GM12878 (cell line): ENCODE data around the gene ZNRF3. TPM values are rescaled to one million over a fixed set of nuclear protein-coding genes. Genes with fewer than 3 reads are reported as not detected.

ENCODE experiments used
- ATAC-seq: fragments of 200-7000 bp; cut with Tn5 transposase; 3 replicates; pipeline ENCODE4 v1.9.1; 2020; ENCODE audit warnings: mild to moderate bottlenecking, moderate library complexity
- BruUV-seq: library from RNA; stranded (reverse); fragments of 400-500 nt; replicated peaks from 2 replicates; lab custom pipeline; 2021; lab: Mats Ljungman, UMichigan
- CTCF ChIA-PET: fragments of 300-600 bp; sonication (Branson Sonifier 250); formaldehyde crosslinking; extraction: SDS; loops from one replicate; lab custom pipeline; 2021; ENCODE audit warnings: inconsistent platforms; lab: Yijun Ruan, JAX
- POLR2A ChIA-PET: fragments of 350-600 bp; formaldehyde crosslinking; extraction: SDS; loops from one replicate; lab custom pipeline; 2021; ENCODE audit warnings: inconsistent platforms; lab: Charles Lee
- RAD21 ChIA-PET: fragments of 300-600 bp; sonication (Branson Sonifier 250); formaldehyde crosslinking; loops from one replicate; lab custom pipeline; 2023; ENCODE audit warnings: antibody characterized with exemption; ENCODE audit not compliant: unreplicated experiment; lab: Charles Lee
- SMC1A ChIA-PET: fragments of 300-600 bp; sonication (Branson Sonifier 250); formaldehyde crosslinking; loops from one replicate; lab custom pipeline; 2023; ENCODE audit not compliant: unreplicated experiment, uncharacterized antibody; lab: Charles Lee
- DNase-seq: peaks from one replicate; pipeline ENCODE4 v3.0.0-alpha.2; 2011; ENCODE audit warnings: low read depth, low spot score
- FAIRE-seq: peaks from 3 replicates; lab custom pipeline; 2011; peaks lifted over from hg19 to GRCh38; lab: Jason Lieb, UNC
- H2AFZ ChIP-seq: 2 replicates; pipeline ENCODE4 v1.6.0; 2011; ENCODE audit warnings: low read depth, low read length, control low read depth; ENCODE audit not compliant: control insufficient read depth
- H3K27ac ChIP-seq: 2 replicates; pipeline ENCODE4 v1.5.1; 2011; ENCODE audit warnings: control low read depth; ENCODE audit not compliant: control insufficient read depth, insufficient read depth
- H3K27me3 ChIP-seq, 2 experiments: replicated peaks in 1 of 2; 2 replicates each; pipeline versions ENCODE4 v1.6.0 to v1.6.1; 2011; ENCODE audit warnings: low read length in 1 of 2; ENCODE audit not compliant: control insufficient read depth in 2 of 2, insufficient read depth in 2 of 2
- H3K36me3 ChIP-seq, 2 experiments: 2 replicates each; pipeline ENCODE4 v1.5.1; 2011; ENCODE audit warnings: low read length in 1 of 2; ENCODE audit not compliant: control insufficient read depth in 2 of 2, insufficient read depth in 2 of 2
- H3K4me1 ChIP-seq: 2 replicates; pipeline ENCODE4 v1.6.1; 2011; ENCODE audit warnings: mild to moderate bottlenecking, low read length, moderate library complexity, mixed read lengths; ENCODE audit not compliant: control insufficient read depth, insufficient read depth
- H3K4me2 ChIP-seq: 2 replicates; pipeline ENCODE4 v1.6.0; 2011; ENCODE audit warnings: control low read depth; ENCODE audit not compliant: control insufficient read depth, insufficient read depth
- H3K4me3 ChIP-seq: fragments of 200-600 bp; sonication (generic); 2 replicates; pipeline ENCODE4 v1.5.1; 2016
- H3K79me2 ChIP-seq: 2 replicates; pipeline ENCODE4 v1.6.0; 2011; ENCODE audit warnings: low read length; ENCODE audit not compliant: control insufficient read depth, insufficient read depth
- H3K9ac ChIP-seq: 2 replicates; pipeline ENCODE4 v1.8.0; 2011; ENCODE audit warnings: low read length, control low read depth, mixed read lengths; ENCODE audit not compliant: control insufficient read depth, insufficient read depth
- H3K9me3 ChIP-seq: replicated peaks from 3 replicates; pipeline ENCODE4 v1.5.1; 2011; ENCODE audit warnings: mild to moderate bottlenecking, low read length; ENCODE audit not compliant: control insufficient read depth, insufficient read depth
- H4K20me1 ChIP-seq: 2 replicates; pipeline ENCODE4 v1.6.0; 2011; ENCODE audit not compliant: control insufficient read depth, insufficient read depth
- ASH2L ChIP-seq: fragments of 300-600, 200-600 bp; sonication (generic); IDR thresholded peaks from 2 replicates; pipeline ENCODE4 v1.6.1; 2017; ENCODE audit warnings: low read depth, mild to moderate bottlenecking, borderline replicate concordance
- BHLHE40 ChIP-seq, 2 experiments: fragments of 450-650 bp in 1 of 2; IDR thresholded peaks; 2 replicates each; pipeline ENCODE4 v1.6.1; 2011 to 2017; ENCODE audit warnings: low read depth in 2 of 2, borderline replicate concordance in 1 of 2, improper control_type of control experiment in 1 of 2, low read length in 1 of 2, mild to moderate bottlenecking in 1 of 2
- BMI1 ChIP-seq: fragments of 450-650 bp; IDR thresholded peaks from 2 replicates; pipeline ENCODE4 v1.6.1; 2016; ENCODE audit warnings: mild to moderate bottlenecking, moderate library complexity, borderline replicate concordance
- CBX3 ChIP-seq: fragments of 200-600 bp; sonication (generic); IDR thresholded peaks from 2 replicates; pipeline ENCODE4 v1.6.1; 2016; ENCODE audit warnings: low read depth, borderline replicate concordance
- DPF2 ChIP-seq: fragments of 450-650 bp; IDR thresholded peaks from 2 replicates; pipeline ENCODE4 v1.6.1; 2017; ENCODE audit warnings: mild to moderate bottlenecking
- IRF4 ChIP-seq: IDR thresholded peaks from 2 replicates; pipeline ENCODE4 v1.6.1; 2011; ENCODE audit warnings: low read depth, low read length
- MEF2A ChIP-seq: IDR thresholded peaks from 2 replicates; pipeline ENCODE4 v1.6.1; 2011; ENCODE audit warnings: low read depth, mild to moderate bottlenecking, low read length, moderate library complexity; ENCODE audit not compliant: insufficient read depth
- MTA2 ChIP-seq: fragments of 450-650 bp; IDR thresholded peaks from 2 replicates; pipeline ENCODE4 v1.6.1; 2016; ENCODE audit warnings: low read depth, mild to moderate bottlenecking, moderate library complexity
- MYB ChIP-seq: fragments of 150-350 bp; IDR thresholded peaks from 2 replicates; pipeline ENCODE4 v1.6.1; 2014; ENCODE audit warnings: mild to moderate bottlenecking, low read depth, low read length, borderline replicate concordance
- SIN3A ChIP-seq: IDR thresholded peaks from 2 replicates; pipeline ENCODE4 v1.6.1; 2012; ENCODE audit warnings: low read depth, low read length, improper control_type of control experiment
- SKIL ChIP-seq: fragments of 450-650 bp; IDR thresholded peaks from 2 replicates; pipeline ENCODE4 v1.6.1; 2017; ENCODE audit warnings: mild to moderate bottlenecking, low read depth, inconsistent platforms; ENCODE audit not compliant: poor library complexity, severe bottlenecking
- SMAD5 ChIP-seq: IDR thresholded peaks from 2 replicates; pipeline ENCODE4 v1.6.1; 2016; ENCODE audit warnings: antibody characterized with exemption, low read depth
- WGBS: methylation state at CpG from one replicate; pipeline ENCODE4 v1.1.6; 2016; ENCODE audit warnings: low lambda C conversion rate; ENCODE audit not compliant: insufficient replicate concordance, insufficient coverage; ENCODE audit errors: missing lambda C conversion rate; 5-methylcytosine and 5-hydroxymethylcytosine counted together
- in situ Hi-C: fragments of 300-500 bp; cut with MboI; formaldehyde crosslinking; loops from 9 replicates; pipeline ENCODE4 v1.14.3; 2018; ENCODE audit warnings: mixed read lengths
- intact Hi-C: fragments of 100-400 bp; cut with micrococcal nuclease; formaldehyde crosslinking; loops from one replicate; pipeline ENCODE4 v1.14.2; 2022; ENCODE audit not compliant: unreplicated experiment
- polyA plus RNA-seq, 11 experiments: library from polyadenylated mRNA; depleted of rRNA in 4 of 11; unstranded in 6 of 11; stranded (reverse) in 5 of 11; fragments of >200 nt; fragmentation: Nextera tagmentation in 4 of 11; fragmentation: Illumina TruSeq in 1 of 11; extraction: Ambion mirVana in 4 of 11; extraction: Trizol in 1 of 11; gene quantifications; 1 replicate in 1 of 11; 2 replicates in 10 of 11; pipeline versions ENCODE4 v1.2.1 to v1.2.3, GENCODE V29; 2011 to 2016; ENCODE audit warnings: inconsistent platforms in 2 of 11, missing spikeins in 2 of 11, low read depth in 1 of 11
- total RNA-seq, 4 experiments: library from RNA; depleted of rRNA in 3 of 4; stranded (reverse); fragments of >200 nt in 3 of 4; fragmentation: Illumina TruSeq in 1 of 4; extraction: Trizol in 1 of 4; gene quantifications; 2 replicates each; pipeline versions ENCODE4 v1.2.1 to v1.2.3, GENCODE V29; 2013 to 2021

ZNRF3 gene
- total and polyA plus RNA-seq, 10 of the 15 experiments (the other 5 are each of a cell fraction or from before 2014, with no cell fraction given) = 0.05 to 2.4 (median 0.46) TPM

GRCh38 chr22:29053048-29053702, 169.8 kb downstream of the ZNRF3 start:
- intact Hi-C loops = no loop called here
- SMC1A ChIA-PET = interaction anchor here (0.7 to 5.1 kb wide), 5 partner anchors 12 to 452 kb away, joined by 3 to 25 read pairs (median 4); no protein-coding TSS in a partner anchor
- POLR2A ChIA-PET = interaction anchor here (0.6 to 1.0 kb wide), 3 partner anchors 12 to 19 kb away, joined by 3 to 4 read pairs (median 3); partner anchors contain the start of gene KREMEN1

GRCh38 chr22:29054251-29054767, 170.9 kb downstream of the ZNRF3 start:
- ChIA-PET CTCF (interaction anchor here (0.6 to 3.9 kb wide), 9 partner anchors 9 to 454 kb away, joined by 3 to 20 read pairs (median 3); no protein-coding TSS in a partner anchor), SMC1A (interaction anchor here (1.3 to 5.1 kb wide), 3 partner anchors 13 to 191 kb away, joined by 4 to 25 read pairs (median 7); no protein-coding TSS in a partner anchor), RAD21 (interaction anchor here (1.0 to 1.3 kb wide), 2 partner anchors 102 to 191 kb away, joined by 3 read pairs; no protein-coding TSS in a partner anchor), POLR2A (interaction anchor here (1.1 kb wide), 1 partner anchor 198 kb away, joined by 4 read pairs; no protein-coding TSS in a partner anchor)
- Histone ChIP-seq H3K4me2 (no peak overlapping the region), H2AFZ (no peak overlapping the region), H3K36me3 (peaks cover 0 to 12% of the 10 kb centered on the region in 2 experiments; a peak in 2 of 4 replicates), H3K9me3 (no peaks in the 10 kb centered on the region), H3K4me1 (no peaks in the 10 kb centered on the region), H3K4me3 (no peak overlapping the region), H3K79me2 (no peaks in the 10 kb centered on the region), H3K27ac (no peak overlapping the region), H3K27me3 (peaks cover 0 to 2% of the 10 kb centered on the region in 2 experiments; a peak in 1 of 4 replicates), H3K9ac (no peak overlapping the region), H4K20me1 (no peaks in the 10 kb centered on the region)
- 31% methylated on average over 10 of the region's 10 CpGs for WGBS
- DNase-seq = no peak
- intact Hi-C loops (no loop called here), in situ Hi-C loops (no loop called here)
- no peak for FAIRE-seq
- BruUV-seq = no TSS peak
- no peak for ATAC-seq
- TF ChIP-seq DPF2 (no peak), SKIL (no peak), MEF2A (no peak), SIN3A (no peak), CBX3 (no peak), ASH2L (no peak)

More at GRCh38 chr22:29053048-29053702, 169.8 kb downstream of the ZNRF3 start:
- whole genome bisulfite sequencing = 34% methylated on average over 8 of the region's 8 CpGs
- CTCF ChIA-PET = interaction anchor here (0.6 to 3.9 kb wide), 9 partner anchors 10 to 453 kb away, joined by 3 to 17 read pairs (median 4); no protein-coding TSS in a partner anchor
- Histone ChIP-seq H3K9me3 (no peaks in the 10 kb centered on the region), H3K79me2 (no peaks in the 10 kb centered on the region), H3K4me3 (no peak overlapping the region), H3K36me3 (peaks cover 0 to 19% of the 10 kb centered on the region in 2 experiments; a peak in 2 of 4 replicates), H3K27ac (no peak overlapping the region), H3K9ac (no peak overlapping the region), H4K20me1 (no peaks in the 10 kb centered on the region), H3K4me2 (no peak overlapping the region), H3K27me3 (peaks cover 0 to 2% of the 10 kb centered on the region in 2 experiments; a peak in 1 of 4 replicates), H2AFZ (no peak overlapping the region), H3K4me1 (no peaks in the 10 kb centered on the region)
- RAD21 ChIA-PET = interaction anchor here (1.0 to 1.3 kb wide), 3 partner anchors 12 to 198 kb away, joined by 3 to 5 read pairs (median 3); no protein-coding TSS in a partner anchor
- DNase-seq = no peak
- in situ Hi-C loops = no loop called here
- TF ChIP-seq MTA2 (no peak), SMAD5 (no peak), MYB (no peak), BMI1 (no peak), BHLHE40 (IDR thresholded peaks at IDR 0.05; ENCODE audit: borderline replicate concordance in 1 of 2, low read depth in 2 of 2, low read length in 1 of 2) (no peak), IRF4 (no peak)
- no peak for FAIRE-seq
- no peak for ATAC-seq
- no TSS peak for BruUV-seq
